ENCODE results near the gene SNED1.

The SNED1 gene

GRCh38 chr2:240997856-240998705 is at the start of gene SNED1:
Gene SNED1 (plus strand): TSS chr2:240998618. CDS start chr2:240998838, 220 bp downstream.
- Histone ChIP-seq H3K9ac (ENCODE audit: low read depth, low read length) (no peak within 1 kb of the TSS; the same call in 1 of the 2 replicates), H3K4me3 (ENCODE audit: low read length) (peak within 1 kb of the TSS; percentile 75)

GRCh38 chr2:240948905-240949790 is 49.3 kb upstream of the SNED1 start:
- H3K9ac ChIP-seq (ENCODE audit: low read depth, low read length): no peak overlapping the region
- H3K36me3 ChIP-seq (ENCODE audit: insufficient read depth, low read depth, low read length): no peaks in the 10 kb centered on the region
- no peak overlapping the region for H3K4me3 ChIP-seq (ENCODE audit: low read length)
- no peaks in the 10 kb centered on the region; the same call in 1 of the 2 replicates for H3K4me1 ChIP-seq (ENCODE audit: insufficient read depth, low read length)
- no peaks in the 10 kb centered on the region for H3K27me3 ChIP-seq (ENCODE audit: insufficient read depth, low read length)
- H3K9me3 ChIP-seq (ENCODE audit: insufficient read depth, low read depth, low read length): no peaks in the 10 kb centered on the region
- H3K27ac ChIP-seq (ENCODE audit: low read length): no peak overlapping the region

More at GRCh38 chr2:240997856-240998705, at the start of gene SNED1:
- Histone ChIP-seq H3K9me3 (ENCODE audit: insufficient read depth, low read depth, low read length) (no peaks in the 10 kb centered on the region), H3K27me3 (ENCODE audit: insufficient read depth, low read length) (peaks cover 42% of the 10 kb centered on the region), H3K36me3 (ENCODE audit: insufficient read depth, low read depth, low read length) (no peaks in the 10 kb centered on the region), H3K4me1 (ENCODE audit: insufficient read depth, low read length) (no peaks in the 10 kb centered on the region), H3K27ac (ENCODE audit: low read length) (no peak within 1 kb of the TSS)

GRCh38 chr2:240949791-240950705 is 48.4 kb upstream of the SNED1 start:
- H3K36me3 ChIP-seq (ENCODE audit: insufficient read depth, low read depth, low read length): no peaks in the 10 kb centered on the region
- no peaks in the 10 kb centered on the region for H3K9me3 ChIP-seq (ENCODE audit: insufficient read depth, low read depth, low read length)
- H3K27ac ChIP-seq (ENCODE audit: low read length): no peak overlapping the region
- no peak overlapping the region for H3K9ac ChIP-seq (ENCODE audit: low read depth, low read length)
- H3K4me1 ChIP-seq (ENCODE audit: insufficient read depth, low read length): peaks cover 3% of the 10 kb centered on the region; the same call in 1 of the 2 replicates
- no peaks in the 10 kb centered on the region for H3K27me3 ChIP-seq (ENCODE audit: insufficient read depth, low read length)
- H3K4me3 ChIP-seq (ENCODE audit: low read length): no peak overlapping the region

GRCh38 chr2:240951045-240951594 is 47.3 kb upstream of the SNED1 start:
- H3K4me3 ChIP-seq (ENCODE audit: low read length): no peak overlapping the region
- no peaks in the 10 kb centered on the region for H3K27me3 ChIP-seq (ENCODE audit: insufficient read depth, low read length)
- no peaks in the 10 kb centered on the region for H3K36me3 ChIP-seq (ENCODE audit: insufficient read depth, low read depth, low read length)
- H3K4me1 ChIP-seq (ENCODE audit: insufficient read depth, low read length): peaks cover 3% of the 10 kb centered on the region; the same call in 1 of the 2 replicates
- no peaks in the 10 kb centered on the region for H3K9me3 ChIP-seq (ENCODE audit: insufficient read depth, low read depth, low read length)
- H3K9ac ChIP-seq (ENCODE audit: low read depth, low read length): no peak overlapping the region
- no peak overlapping the region for H3K27ac ChIP-seq (ENCODE audit: low read length)

- Histone ChIP-seq H3K4me3 (ENCODE audit: low read length) (no peak overlapping the region), H3K36me3 (ENCODE audit: insufficient read depth, low read depth, low read length) (no peaks in the 10 kb centered on the region), H3K9me3 (ENCODE audit: insufficient read depth, low read depth, low read length) (no peaks in the 10 kb centered on the region), H3K9ac (ENCODE audit: low read depth, low read length) (no peak overlapping the region), H3K4me1 (ENCODE audit: insufficient read depth, low read length) (peaks cover 3% of the 10 kb centered on the region; the same call in 1 of the 2 replicates), H3K27me3 (ENCODE audit: insufficient read depth, low read length) (no peaks in the 10 kb centered on the region), H3K27ac (ENCODE audit: low read length) (no peak overlapping the region)
These were observed 45.7 kb upstream of the SNED1 start for GRCh38 chr2:240952496-240953246.

GRCh38 chr2:240953426-240954410 is 44.7 kb upstream of the SNED1 start:
- Histone ChIP-seq H3K36me3 (ENCODE audit: insufficient read depth, low read depth, low read length) (no peaks in the 10 kb centered on the region), H3K27me3 (ENCODE audit: insufficient read depth, low read length) (no peaks in the 10 kb centered on the region), H3K4me1 (ENCODE audit: insufficient read depth, low read length) (peaks cover 3% of the 10 kb centered on the region; the same call in 1 of the 2 replicates), H3K9ac (ENCODE audit: low read depth, low read length) (no peak overlapping the region), H3K9me3 (ENCODE audit: insufficient read depth, low read depth, low read length) (no peaks in the 10 kb centered on the region), H3K27ac (ENCODE audit: low read length) (no peak overlapping the region), H3K4me3 (ENCODE audit: low read length) (no peak overlapping the region)

GRCh38 chr2:240954436-240955305 is 43.7 kb upstream of the SNED1 start:
- Histone ChIP-seq H3K9ac (ENCODE audit: low read depth, low read length) (no peak overlapping the region), H3K4me3 (ENCODE audit: low read length) (no peak overlapping the region), H3K36me3 (ENCODE audit: insufficient read depth, low read depth, low read length) (no peaks in the 10 kb centered on the region), H3K9me3 (ENCODE audit: insufficient read depth, low read depth, low read length) (no peaks in the 10 kb centered on the region), H3K27ac (ENCODE audit: low read length) (no peak overlapping the region), H3K4me1 (ENCODE audit: insufficient read depth, low read length) (peaks cover 3% of the 10 kb centered on the region; the same call in 1 of the 2 replicates), H3K27me3 (ENCODE audit: insufficient read depth, low read length) (no peaks in the 10 kb centered on the region)

GRCh38 chr2:240955306-240956170 is 42.9 kb upstream of the SNED1 start:
- Histone ChIP-seq H3K4me3 (ENCODE audit: low read length) (no peak overlapping the region), H3K9ac (ENCODE audit: low read depth, low read length) (no peak overlapping the region), H3K27me3 (ENCODE audit: insufficient read depth, low read length) (no peaks in the 10 kb centered on the region), H3K9me3 (ENCODE audit: insufficient read depth, low read depth, low read length) (no peaks in the 10 kb centered on the region), H3K27ac (ENCODE audit: low read length) (no peak overlapping the region), H3K36me3 (ENCODE audit: insufficient read depth, low read depth, low read length) (no peaks in the 10 kb centered on the region), H3K4me1 (ENCODE audit: insufficient read depth, low read length) (peaks cover 3% of the 10 kb centered on the region; the same call in 1 of the 2 replicates)
